Stimulated activated CD4-positive, alpha-beta T cell treated with anti-CD3 and anti-CD28 coated beads, Interleukin-15, amount 100 ng/mL, for 24 hours (primary cell): ENCODE data around the gene MNT.

Experiments used
- DNase-seq: peaks from one replicate; pipeline ENCODE4 v3.0.0-alpha.2; 2020

MNT gene

DNA sequence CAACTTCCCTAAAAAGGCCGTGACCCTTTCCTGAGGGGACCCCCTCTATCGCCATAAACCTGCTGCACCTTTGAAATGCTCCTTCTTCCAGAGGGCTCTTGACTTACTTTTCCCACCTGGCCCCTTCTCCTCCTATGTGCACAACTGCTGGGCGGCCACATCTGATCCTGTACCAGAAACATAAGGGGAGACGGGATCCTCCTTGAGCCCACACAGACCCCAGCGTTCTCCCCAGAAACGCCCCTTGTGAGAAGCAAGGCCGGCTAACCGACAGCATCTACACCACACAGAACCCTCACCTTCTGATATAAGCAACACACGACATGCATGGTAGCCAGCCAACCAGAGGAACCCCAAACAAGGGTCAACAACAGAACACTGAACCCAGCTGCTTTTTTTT, 14.2 kb upstream of the MNT start:
- no peak for DNase-seq

GRCh38 chr17:2414446-2415064, 13.7 kb upstream of the MNT start:
- no peak for DNase-seq

- DNase-seq = no peak
Observed at GRCh38 chr17:2412561-2413021, 11.7 kb upstream of the MNT start.

DNA sequence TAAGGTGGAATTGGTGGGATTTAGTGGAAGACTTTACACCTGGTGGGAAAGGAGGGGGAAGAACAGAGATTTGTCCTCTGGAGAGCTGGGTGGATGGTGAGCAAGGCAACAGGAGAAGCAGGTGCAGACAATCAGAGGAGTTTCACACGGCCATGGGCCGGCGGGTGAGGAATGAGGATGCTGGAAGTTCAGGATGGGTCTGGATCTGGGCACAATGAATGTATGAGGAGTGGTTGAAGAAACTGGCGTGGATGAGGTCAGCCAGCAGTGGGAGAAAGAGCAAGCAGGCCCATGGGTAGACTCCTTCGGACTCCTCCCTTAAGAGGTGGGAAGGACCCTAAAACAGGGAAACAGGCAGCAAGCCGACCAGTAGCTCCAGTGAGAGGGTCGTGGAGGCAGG, 10.1 kb upstream of the MNT start:
- no peak for DNase-seq

DNA sequence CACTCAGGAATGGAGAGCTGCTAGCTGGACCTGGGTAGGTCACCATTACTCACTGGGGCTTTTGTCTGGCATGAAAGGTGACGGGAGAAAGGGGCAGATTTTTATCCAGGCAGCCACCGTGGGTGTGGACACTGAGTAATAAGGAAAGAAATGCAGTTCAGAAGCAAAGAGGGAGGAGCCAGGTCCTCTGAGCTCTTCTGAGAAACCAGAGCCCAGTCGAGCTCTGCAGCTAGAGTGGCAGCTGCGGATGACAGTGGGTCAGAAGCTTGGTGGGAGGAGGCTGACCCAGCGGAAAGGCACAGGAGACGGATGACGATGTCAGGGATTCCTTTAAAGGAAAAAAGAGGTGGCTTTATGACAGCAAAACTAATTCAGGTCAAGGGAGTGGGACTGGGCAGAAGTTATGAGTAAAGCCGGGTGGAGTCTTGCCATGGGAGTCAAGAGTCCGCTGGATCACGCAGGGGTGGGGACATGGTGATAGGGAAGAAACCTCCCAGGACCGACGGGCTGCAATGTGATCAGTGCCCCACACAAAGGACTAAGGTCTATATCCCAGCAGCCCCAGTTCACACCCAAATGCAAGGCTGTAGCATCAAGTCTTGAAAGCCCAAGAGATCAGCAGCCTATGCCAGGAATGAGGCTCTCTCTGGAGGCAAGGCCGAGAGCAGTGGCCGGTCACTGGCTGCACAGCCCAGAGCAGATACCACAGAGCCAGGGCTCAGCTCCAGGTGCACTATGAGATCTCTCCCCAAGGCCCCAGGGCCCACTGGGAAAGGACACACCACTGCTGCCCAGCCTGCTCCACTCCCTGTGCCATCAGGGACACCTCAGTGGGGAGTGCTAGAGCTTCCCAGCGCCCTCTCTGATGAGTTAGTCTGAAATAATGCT, 6.3 kb upstream of the MNT start:
- peak; percentile 29 for DNase-seq

DNA sequence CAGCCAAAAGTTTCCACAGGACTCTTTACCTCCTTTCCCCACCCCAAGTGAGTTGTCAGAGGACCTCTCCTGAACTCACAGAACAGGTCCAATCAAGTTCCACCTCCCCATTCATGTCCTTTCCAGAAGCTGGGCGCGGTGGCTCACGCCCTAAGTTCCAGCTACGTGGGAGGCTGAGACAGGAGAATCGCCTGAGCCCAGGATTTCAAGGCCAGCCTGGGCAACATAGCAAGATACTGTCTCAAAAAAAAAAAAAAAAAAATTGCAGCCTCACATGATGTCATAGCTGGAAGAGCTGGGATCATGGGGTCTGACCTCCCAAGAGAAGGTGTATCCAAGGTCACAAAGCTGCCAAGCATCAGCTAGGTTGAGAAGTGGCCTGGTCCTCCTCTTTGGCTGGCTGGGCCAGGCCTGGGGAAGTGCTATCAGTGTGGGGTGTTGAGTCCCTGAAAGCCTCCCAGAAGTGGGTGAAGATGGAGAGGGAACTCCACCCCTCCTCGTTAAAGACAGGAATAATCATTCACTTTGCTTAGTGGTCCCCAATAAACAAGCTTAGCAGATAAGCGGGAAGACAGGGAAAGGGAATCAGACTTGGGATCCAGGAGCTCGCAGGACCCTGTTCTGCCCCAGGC, 5.5 kb upstream of the MNT start:
- DNase-seq = no peak

DNA sequence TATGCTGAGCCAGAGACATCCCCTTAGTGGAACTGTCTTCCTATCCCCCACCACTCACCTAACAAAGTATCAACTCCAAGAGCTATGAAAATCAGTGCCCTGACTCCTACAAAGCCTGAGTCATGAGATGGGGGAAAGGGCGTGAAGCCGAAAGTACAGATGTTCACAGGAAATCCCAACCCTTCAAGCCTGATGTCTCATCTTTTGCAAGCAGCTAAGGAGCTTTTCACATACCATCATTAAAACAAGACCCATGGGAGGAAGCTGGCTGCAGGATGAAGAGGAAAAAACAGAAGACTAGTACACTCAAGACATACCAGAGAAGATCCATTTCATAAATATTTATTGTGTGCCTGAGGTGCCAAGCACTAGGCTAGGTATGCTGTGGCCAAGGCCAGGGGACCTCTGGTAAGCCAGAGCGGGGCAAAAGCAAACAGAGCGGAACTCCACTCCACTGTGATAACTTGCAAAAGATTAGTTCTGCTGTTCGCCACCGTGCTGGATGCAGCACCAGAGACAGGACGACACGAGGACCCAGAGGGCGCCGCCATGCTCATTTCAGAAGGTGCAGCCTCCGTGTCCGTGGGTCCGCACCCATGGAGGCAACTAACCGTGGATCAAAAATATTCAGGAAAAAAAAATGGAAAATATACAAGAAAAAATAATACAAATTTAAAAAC, 4.5 kb upstream of the MNT start:
- no peak for DNase-seq

GRCh38 chr17:2403044-2403443, 2.2 kb upstream of the MNT start:
- no peak for DNase-seq

DNA sequence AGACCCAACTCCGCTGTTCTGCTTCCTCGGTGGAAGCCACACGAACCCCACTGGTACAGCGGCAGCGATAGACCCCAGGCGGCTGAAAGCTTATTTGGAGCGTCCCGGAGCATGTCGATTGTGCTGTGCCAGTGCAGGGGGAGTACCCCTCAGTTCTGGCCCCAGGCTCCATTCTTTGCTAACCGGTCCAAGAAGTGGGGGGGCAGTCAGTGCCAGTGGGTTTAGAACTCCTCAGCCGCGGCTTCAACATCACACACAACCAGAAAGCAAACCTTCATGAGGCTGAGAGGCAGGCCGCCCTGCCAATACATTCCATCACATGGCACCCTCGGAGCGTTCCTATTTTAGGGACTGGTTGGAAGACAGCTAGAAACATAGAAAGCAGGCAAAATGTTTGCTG, 1.7 kb upstream of the MNT start:
- no peak for DNase-seq

GRCh38 chr17:2401426-2402221, 764 bp upstream of the MNT start:
- DNase-seq = peak; percentile 99

DNA sequence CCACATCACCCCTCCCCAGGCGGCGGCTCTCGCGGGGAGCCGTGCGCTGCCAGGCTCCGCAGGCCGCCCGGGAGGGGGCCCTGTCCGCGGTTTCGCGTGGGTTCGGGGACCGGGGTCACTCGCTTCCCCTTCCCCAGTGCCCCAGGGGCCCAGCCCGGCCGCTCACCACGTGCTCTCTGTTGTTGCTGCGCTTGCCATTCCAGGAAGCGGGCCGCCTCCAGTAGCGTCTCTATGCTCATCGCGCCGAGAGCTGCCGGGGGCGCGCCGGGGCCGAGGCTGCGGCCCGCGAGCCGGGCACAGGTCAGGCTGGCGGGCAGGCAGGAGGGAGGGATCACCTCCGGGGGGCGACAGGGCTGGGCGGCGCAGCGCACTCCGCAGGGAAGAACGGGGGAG, 390 bp downstream of the MNT start:
- DNase-seq = peak; percentile 78

- peak; percentile 96 for DNase-seq
Observed at GRCh38 chr17:2399572-2400473, 1.0 kb downstream of the MNT start.

GRCh38 chr17:2398655-2399571, 1.9 kb downstream of the MNT start:
- DNase-seq = peak; percentile 63

DNA sequence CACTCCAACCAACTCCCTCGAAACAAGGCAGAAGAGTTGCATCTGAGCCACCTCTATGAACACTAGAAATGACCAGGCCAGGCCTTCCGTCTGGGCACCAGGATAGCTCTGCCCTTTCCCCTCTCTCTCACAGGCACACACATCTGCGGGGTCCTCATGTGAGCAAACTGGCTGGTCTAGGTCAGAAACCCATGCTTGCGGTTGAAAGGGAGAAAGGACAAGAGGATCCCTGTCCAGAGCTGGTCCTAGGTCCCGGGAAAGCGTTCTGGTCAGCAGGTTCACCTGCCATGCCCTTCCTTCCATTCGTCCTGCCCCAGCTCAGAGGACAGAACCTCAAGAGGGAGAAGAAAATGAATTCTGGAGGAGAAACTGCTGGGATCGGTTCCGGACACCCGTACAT, 2.7 kb downstream of the MNT start:
- no peak for DNase-seq

GRCh38 chr17:2397247-2398171, 3.4 kb downstream of the MNT start:
- no peak for DNase-seq

DNA sequence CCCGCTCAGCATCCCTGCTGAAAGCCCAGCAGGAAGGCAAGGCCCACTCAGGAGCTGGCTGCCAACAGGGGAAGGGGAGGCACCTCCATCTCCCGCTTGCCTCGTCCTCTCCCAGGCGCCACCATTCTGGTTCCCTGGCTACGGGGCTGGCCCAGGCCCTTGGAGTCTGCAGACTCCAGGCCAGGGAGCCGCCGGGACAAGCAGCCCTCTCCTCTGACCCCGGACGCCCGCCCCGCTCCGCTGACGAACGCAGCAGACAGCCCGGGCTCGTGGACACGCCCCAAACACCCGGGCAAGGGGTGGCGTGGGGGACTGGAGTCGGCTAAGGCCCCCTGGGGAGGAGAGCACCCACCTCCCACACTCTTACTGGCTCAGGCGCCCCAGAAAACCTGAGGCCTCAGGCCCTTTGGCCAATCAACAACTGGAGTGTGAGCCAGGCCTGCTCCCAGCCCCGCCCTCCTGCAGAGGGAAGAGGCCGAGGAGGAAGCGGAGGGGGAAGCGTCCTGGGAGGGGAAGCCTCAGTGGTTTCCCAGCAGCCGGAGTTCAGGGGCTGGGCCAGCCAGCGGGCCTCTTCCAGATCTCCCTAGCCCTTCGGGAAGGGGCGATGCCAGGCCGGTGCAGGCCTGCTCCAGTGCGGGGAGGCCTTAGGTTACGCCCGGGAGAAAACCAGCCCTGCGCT, 4.2 kb downstream of the MNT start:
- DNase-seq = peak; percentile 82

GRCh38 chr17:2396192-2396567, 4.7 kb downstream of the MNT start:
- DNase-seq = no peak
